HG03196 (cell line): ENCODE results near the gene AAK1.
"Not testable (repeated sequence)": the region's sequence is repeated elsewhere in the genome, so short reads cannot be mapped to it uniquely, and the experiment has no call there.

ENCODE experiments used
- ATAC-seq: cut with Tn5 transposase; IDR thresholded peaks from one replicate; pipeline ENCODE4 v1.9.1; 2021; ENCODE audit not compliant: unreplicated experiment

The AAK1 gene

DNA sequence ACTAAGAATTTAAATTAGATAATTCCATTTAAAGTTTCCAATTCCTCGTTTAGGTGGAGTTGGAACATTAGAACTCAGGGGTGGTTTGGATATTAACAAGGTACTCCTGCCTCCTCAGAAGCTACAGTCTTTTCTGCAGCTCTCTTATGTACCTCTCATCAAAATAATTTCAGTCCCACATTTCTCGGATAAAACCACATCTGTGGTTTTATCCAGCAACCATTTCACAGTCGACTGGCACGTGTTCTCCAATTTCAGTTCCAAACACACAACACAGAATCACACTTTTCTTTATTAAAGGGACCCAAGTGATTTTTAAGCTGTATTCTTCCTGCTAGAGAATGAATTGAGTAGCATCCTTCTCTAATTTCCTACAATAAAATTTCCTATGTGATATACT lies 183.6 kb downstream of the AAK1 start:
- no peak for ATAC-seq

DNA sequence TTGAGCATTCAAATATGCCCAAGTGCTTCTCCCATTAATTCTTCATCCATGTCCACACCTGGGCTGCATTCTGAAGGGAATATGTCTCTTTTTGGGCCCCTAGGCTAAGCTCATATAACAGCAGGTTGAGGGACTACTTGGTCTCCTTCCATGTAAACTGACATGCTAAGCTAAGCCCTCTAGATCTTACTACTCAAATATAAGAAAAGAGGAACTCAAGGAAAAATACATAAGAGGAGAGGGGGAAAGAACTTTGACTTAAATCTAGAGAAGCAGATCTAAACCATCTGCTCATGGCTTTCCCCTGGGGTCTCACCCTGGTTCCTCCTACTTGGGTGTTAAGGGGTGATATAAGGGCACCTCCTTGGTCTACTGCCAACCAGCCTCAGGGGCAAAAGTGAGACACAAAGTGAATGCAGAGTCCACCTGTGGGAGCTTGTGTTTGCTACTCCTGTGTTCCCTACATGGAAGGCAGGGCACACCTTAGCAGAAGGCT lies 186.5 kb downstream of the AAK1 start:
- ATAC-seq: no peak

DNA sequence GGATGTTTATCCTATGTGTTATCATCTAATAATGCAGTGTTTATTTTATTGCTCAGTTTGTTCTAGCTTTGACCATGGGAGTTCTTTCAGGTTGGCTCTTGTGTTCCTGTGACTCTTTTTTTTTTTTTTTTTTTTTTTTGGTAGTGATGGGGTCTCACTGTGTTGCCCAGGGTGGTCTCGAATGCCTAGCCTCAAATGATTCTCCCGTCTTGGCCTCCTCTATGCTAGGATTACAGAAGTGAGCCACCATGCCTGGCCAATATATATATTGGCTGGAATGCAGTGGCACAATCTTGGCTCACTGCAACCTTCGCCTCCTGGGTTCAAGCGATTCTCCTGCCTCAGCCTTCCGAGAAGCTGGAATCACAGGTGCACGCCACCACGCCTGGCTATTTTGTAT lies 187.4 kb downstream of the AAK1 start:
- no peak for ATAC-seq

DNA sequence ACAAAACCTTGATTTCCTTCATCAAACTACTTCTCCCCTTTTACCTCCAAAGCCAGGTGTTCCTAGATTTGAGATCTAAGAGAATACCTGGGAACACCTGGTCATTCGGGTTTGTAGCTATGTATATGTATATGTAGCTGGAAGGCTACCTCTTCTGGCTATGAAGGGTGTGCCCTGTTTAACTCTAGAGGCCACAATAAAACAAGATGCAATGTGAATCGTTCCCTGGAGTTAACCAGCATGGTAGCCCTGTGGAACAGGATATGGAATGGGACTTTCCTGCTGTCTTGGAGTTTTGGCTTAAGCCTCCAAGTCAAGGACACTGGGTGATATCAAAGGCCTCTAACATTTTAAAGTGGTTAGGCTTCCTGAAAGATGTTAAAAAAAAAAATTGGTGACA lies 188.6 kb downstream of the AAK1 start:
- ATAC-seq: no peak

DNA sequence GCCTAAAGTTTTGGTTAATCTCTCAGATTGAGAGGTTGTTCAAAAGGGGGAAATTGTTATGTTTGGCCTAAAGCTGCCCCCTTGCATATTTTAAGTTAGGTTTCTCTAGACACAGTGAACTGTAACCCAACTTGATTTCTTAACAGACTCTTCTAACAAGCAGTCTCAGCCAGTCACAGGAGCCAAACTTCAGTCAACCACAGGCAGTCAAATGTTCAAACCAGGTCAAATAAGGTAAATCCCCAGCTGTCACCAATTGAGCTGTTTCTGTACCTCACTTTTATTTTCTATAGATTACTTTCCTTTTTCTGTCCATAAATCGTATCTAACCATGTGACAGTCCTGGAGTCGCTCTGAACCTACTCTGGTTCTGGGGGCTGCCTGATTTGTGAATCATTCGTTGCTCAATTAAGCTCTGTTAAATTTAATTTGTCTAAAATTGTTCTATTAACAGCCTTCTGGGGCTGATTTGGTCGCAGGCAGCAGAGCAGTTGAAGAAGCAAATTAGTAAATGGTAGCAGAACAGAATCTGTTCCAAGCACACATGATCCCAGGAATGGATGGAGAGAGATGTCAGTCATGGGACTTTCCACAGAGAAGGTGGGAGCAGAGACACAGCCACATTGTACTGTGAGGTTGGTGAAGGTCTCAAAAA lies 189.9 kb downstream of the AAK1 start:
- ATAC-seq: peak; percentile 66

DNA sequence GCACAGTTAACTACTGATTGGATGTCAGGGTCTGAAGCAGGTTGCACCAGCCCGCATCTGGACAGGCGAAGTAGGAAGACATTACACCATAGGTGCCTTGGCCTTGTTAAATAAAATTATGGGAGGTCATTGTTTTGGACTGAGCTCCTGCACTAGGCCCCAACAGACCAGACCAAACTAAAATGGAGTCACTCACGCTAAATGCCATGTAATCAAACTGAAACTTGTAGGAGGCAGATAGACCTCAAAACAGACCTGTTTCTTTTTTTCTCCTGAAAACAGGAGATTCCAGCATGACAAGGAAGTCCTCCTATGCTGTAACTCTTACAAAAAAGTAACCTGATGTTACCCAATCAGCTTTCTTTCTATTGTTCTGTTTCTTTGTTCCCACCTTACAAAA lies 190.9 kb downstream of the AAK1 start:
- ATAC-seq: no peak

DNA sequence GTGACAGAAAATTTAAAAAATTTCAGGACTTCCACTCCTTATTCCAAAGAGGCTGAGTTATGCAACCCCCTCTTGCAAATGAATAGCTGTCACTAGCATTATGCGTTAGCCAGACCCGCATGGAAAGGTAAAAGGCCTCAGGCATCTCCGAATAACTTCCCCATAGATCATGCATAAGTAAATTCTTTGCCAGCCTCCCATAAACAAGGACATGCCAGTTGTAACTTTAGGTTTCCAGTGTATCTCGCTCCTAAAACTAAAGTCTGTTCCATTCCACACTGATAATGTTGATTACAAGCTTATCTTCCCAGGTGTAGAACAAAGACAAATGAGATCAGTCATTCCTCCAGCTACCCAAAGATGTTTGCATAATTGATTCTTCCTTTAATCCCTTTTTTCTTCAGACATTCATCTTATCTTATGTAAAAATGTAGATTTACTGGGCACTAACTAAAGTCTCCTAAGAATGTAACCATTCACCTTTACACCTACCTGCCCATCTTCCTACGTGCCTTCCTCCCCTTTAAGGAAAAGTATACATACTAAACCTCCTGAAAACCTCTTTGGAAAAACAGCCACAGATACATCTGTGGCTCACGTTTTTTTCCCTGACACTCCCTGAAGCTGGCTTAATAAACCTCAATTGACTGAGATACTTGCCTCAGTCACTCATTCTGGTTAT lies 192.7 kb downstream of the AAK1 start:
- no peak for ATAC-seq

DNA sequence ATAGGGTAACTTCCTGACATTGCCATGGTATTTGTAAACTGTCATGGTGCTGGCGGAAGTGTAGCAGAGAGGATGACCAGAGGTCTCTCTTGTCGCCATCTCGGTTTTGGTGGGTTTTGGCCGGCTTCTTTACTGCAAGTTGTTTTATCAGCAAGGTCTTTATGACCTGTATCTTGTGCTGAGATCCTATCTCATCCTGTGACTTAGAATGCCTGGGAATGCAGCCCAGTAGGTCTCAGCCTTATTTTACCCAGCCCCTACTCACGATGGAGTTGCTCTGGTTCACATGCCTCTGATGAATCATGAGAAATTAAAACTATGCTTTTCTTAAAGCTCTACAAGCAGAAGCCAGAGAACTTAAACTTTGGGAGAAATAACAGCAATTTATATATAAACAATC lies 193.6 kb downstream of the AAK1 start:
- no peak for ATAC-seq

DNA sequence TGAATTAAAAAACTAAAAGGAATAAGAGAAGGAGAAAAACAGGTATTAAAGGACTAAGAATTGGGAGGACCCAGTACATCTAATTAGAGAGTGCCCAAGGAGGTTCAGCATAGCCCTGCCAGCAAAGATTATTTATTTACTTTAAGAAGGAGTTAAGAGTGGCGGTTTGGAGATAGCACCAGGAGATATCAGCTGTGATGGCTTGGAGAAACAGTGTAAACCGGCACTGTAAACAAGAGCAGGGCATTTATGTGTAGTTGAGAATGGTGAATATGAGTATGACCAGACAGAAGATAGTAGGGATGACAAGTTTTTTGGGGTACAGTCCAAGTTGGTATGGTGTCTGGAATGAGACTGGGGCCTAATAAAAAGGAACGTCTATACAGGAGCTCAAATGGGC lies 199.9 kb downstream of the AAK1 start:
- ATAC-seq: not testable (repeated sequence)

DNA sequence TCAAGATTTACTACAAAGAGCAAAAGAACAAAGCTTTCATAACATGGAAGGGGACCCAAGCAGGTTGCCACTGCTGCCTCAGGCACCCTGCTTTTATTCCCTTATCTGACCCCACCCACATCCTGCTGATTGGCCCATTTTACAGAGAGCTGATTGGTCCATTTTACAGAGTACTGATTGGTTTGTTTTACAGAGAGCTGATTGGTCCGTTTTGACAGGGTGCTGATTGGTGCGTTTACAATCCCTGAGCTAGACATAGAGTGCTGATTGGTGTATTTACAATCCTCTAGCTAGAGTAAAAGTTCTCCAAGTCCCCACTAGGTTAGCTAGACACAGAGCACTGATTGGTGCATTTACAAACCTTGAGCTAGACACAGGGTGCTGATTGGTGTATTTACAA lies 204.0 kb downstream of the AAK1 start:
- not testable (repeated sequence) for ATAC-seq

DNA sequence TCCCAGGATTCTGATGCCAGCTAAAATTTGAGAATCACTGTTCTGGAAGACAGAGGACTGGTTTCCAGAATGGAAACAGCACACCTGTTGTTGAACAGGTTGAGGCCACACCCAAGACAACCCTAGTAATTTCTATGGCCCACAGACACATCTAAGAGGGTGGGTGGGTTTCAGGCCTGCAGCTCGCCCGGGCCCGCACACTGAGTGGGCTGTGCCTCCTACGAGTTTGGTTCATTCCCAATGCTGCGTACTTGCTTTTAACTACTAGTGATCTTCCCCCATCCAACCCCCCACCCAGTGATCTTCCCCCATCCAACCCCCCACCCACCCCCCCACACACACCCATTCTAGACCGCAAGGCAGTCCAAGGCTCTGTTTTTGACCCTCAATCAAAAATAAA lies 205.0 kb downstream of the AAK1 start:
- ATAC-seq: no peak

DNA sequence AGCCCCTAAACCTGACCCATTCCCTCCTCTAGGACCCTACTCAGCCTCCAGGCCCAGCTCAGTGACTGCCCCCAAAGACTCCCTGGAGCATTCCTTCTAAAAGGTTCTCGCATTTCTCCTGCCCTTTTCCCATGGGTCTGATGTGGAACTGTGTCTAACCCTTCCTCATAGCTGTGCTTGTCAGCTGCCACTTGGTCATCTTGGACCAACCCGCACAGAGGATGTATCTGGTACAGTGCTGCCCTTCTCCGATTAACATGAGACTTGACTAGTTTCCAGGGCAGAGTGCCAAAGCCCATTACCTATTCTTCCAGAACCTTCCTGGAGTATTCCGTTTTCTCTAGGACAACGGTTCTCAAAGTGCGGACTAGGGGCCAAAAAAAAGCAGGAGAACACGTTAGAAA lies 205.8 kb downstream of the AAK1 start:
- no peak for ATAC-seq

DNA sequence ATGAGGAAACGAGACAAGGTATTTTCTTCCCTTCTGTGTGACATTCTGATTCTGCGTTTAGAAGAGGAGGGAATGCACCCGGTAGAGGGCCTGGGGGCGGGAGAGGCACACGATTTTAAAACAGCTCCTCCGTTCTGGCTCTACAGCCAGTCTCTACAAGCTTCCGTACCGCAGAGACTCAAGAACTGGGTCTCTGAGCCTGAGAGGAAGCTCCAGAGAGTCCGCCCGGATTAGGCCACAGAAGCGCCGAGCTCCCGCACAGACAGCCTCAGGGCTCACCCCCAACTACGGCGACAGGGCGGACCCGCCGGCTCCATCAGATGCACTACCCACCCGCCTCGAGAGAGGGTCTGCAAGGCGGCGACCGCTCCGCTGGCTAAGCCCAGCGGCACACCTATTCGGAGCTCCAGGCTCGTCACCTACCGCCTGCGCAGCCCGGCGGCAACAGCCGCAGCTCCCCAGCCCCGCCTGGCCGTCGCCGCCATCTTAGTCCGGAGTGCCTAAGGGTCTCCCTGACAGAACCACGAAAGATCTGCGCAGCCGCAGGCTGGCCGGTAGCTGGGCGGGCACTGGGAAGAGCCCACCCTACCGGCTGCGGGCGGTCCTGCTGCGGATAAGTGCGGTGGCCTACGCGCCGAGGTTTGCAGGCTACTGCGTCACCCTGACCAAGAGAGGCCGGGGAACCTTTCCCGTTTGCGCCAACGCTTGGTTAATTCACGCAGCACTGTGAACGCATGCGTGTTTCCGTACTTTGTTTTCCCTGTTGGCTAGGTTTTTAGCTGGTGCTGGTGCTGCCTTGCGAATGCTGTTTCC lies 206.4 kb downstream of the AAK1 start, which contains the start of gene NFU1:
NFU1 (minus strand) TSS at position 498 of the 813 bp plus-strand sequence; CDS start at position 485, 13 bp downstream.
- ATAC-seq: peak; percentile 93

DNA sequence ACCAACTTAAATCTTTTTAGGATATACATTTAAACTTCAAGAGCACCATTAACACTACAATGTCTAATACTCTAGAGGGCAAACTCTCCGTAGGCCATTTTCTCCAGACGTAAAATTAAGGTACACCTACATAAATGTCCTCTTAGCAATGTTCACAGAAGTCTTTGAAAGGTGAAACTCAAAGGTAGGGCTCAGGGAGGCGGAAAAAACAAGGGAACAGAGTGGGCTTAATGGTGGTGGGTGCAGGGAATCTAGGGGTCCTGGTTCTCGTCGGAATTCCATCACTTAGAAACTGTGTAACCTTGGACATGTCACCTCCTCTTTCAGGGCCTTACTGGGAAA lies 207.0 kb downstream of the AAK1 start:
- no peak for ATAC-seq

DNA sequence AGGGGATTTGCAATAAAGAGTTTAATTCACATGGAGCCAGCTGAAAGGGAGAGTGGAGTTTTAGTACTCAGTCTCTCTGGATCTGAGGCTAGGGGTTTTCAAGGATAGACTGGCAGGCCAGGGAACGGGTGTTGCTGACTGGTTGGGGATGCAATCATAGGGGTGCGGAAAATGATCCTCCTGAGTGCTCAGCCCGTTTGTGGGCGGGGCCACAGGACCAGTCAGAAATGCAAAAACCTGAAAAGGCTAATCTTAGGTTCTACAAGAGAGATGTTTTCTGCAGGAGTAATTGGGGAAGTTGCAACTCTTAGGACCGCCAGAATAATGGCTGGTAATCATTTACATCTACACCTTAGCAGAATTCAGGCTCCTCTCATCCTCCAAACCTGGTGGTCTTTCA lies 208.8 kb downstream of the AAK1 start:
- no peak for ATAC-seq

DNA sequence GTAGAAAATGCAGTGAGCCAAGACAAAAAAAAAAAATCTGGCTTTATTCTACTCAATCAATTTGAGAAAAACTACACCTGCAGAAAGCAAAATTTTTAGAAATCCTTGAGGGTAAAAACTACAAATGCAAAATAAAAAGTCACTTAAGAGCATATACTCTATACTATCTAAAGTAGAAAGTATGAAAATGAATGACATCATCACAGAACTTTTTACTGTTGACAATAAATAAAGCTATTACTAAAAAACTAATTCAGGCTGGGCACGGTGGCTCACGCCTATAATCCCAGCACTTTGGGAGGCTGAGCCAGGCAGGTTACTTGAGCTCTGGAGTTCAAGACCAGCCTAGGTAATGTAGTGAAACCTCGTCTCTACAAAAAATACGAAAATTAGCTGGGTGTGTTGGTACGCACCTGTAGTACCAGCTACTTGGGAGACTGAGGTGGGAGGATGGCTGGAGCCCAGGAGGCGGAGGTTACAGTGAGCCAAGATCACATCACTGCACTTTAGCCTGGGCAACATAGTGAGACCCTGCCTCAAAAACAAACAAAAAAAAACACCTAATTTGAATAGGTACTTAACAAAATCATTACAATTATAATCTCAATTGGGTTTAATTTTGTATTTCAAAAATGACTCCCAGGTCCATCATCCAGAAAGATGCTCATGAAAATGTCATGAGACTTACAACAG lies 213.9 kb downstream of the AAK1 start:
- no peak for ATAC-seq

DNA sequence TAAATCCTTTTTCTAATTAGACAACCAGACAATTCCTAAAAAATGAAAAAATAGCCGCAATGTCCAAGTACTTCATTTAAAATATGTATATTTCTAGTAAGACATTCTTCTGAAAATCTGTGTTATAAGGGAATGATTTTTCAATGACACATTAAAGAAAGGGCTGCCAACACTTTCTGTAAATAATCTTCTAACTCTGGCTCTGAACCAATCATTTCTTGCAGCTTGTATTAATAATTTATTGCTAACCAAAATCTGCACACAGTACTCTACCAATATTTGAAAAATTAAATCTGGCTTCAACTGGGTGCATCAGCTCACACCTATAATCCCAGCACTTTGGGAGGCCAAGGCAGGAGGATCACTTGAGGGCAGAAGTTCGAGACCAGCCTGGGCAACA lies 214.6 kb downstream of the AAK1 start:
- ATAC-seq: no peak

DNA sequence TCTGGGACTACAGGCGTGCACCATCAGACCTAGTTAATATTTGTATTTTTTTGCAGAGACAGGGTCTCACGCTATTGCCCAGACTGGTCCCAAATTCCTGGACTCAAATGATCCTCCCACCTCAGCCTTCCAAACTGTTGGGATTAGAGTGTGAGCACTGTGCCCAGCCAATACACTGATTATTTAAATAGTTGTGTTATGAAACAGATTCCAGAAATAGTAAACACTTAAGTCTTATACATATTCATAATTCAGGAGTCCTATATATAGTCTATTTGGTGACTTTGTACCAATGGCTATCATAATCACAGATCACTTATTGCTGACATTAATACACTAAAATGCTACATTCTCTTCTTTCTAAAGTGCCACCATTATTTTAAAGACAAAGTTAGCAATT lies 219.1 kb downstream of the AAK1 start:
- ATAC-seq: no peak

DNA sequence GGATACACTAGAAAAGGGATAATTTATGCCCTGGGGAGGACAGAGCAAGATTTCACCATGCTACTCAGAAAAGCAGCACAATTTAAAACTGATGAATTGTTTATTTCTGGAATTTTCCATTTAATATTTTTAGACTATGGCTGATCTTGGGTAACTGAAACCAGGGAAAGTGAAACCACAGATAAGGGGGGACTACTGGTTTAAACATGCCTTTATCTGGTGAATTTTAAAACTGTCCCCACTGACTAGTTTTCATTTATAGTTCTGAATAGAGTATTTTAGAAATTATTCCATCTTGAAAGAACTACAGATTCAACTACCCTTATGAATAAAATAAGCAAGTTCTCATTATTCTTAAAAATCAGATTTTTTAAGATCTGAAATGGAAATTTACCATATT lies 221.3 kb downstream of the AAK1 start:
- no peak for ATAC-seq

DNA sequence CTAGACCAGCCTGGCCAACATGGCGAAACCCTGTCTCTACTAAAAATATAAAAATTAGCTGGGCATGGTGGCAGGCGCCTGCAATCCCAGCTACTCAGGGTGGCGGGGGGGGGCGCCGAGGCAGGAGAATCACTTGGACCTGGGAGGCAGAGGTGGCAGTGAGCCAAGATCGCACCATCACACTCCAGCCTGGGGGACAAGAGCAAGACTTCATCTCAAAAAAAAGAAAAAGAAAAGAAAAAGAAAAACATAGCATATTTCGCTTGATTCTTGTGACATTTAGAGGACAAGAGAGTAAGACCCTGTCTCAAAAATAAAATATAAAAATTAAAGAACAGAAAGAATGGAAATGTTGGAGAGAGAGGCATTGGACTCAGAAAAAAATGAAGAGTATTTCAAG lies 224.4 kb downstream of the AAK1 start:
- ATAC-seq: not testable (repeated sequence)

DNA sequence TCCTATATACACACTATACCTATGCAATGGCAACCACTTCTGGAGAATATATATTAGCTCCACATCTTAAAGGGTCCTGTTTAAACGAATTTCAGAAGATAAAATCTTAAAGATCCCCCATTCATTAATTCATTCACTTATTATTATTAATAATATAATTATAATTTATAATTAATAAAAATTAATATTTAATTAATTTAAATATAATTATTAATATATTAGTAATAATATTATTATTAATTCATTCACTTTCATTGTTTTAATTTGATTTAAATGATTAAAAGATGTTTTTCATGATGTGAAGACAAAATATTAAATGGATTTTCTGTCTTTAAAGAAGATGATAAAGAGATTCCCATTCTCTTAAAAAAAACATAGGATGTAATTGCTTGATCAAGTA lies 227.4 kb downstream of the AAK1 start:
- no peak for ATAC-seq
